Body of pancreas (tissue), 4 donors: ENCODE data around the gene PCSK6.

Experiments used
- POLR2A ChIP-seq, 3 donors: fragments of 450-650 bp; IDR thresholded peaks; one replicate each; pipeline ENCODE4 v1.6.1; 2016; ENCODE audit warnings: antibody characterized with exemption in 3 of 3, mild to moderate bottlenecking in 2 of 3
- TF ChIP-seq, protein P1 (sequence below), 7 experiments: fragments of 450-650 bp in 4 of 7; fragments of 200-600 bp in 3 of 7; sonication (generic) in 3 of 7; IDR thresholded peaks; one replicate each; pipeline ENCODE4 v1.5.1; 2016 to 2019; ENCODE audit warnings: antibody characterized with exemption in 7 of 7

DNA sequence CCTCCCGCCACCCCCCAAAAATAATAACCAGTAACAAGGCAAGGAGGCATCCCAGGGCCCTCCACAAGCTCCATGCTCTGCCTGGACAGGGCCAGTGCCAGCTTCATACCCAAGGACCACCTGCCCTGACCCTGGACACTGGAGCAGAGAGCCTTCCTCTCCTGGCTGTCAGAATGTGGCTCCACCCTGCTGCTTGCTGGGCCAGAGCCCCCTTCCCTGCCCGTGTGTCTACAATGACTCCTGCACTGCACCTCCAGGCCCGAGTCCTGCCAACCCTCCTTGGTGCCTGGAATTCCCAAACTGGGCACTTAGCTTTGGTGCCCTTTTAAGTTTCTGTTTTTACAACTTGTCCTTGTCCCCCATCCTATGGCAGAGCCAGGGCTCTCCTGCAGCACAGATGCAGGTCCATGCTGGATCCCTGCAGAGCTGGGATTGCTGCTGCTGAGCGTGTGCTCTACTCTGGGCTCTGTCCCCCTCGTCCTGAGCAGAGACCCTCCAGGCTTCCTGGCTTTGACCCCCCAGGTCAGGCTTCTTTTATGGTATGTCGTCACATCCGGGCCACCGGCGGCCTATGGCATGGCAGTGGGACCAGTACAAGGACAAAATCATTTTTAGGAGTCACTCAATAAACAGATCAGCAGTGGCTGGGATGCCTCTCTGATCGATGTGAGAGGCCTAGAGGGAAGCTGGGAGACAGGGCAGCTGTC lies 183.0 kb downstream of the PCSK6 start:
- TF ChIP-seq POLR2A (IDR thresholded peaks at IDR 0.05): no peak
- TF ChIP-seq, protein P1, sequence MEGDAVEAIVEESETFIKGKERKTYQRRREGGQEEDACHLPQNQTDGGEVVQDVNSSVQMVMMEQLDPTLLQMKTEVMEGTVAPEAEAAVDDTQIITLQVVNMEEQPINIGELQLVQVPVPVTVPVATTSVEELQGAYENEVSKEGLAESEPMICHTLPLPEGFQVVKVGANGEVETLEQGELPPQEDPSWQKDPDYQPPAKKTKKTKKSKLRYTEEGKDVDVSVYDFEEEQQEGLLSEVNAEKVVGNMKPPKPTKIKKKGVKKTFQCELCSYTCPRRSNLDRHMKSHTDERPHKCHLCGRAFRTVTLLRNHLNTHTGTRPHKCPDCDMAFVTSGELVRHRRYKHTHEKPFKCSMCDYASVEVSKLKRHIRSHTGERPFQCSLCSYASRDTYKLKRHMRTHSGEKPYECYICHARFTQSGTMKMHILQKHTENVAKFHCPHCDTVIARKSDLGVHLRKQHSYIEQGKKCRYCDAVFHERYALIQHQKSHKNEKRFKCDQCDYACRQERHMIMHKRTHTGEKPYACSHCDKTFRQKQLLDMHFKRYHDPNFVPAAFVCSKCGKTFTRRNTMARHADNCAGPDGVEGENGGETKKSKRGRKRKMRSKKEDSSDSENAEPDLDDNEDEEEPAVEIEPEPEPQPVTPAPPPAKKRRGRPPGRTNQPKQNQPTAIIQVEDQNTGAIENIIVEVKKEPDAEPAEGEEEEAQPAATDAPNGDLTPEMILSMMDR (IDR thresholded peaks at IDR 0.05): no peak
